IMR-90 (cell line): ENCODE measurements around the gene TMEM139.

Experiments used
- CEBPB ChIP-seq: IDR thresholded peaks from 2 replicates; pipeline ENCODE4 v1.6.1; 2012; ENCODE audit warnings: low read depth, low read length, improper control_type of control experiment
- FOS ChIP-seq: fragments of 150-350 bp; IDR thresholded peaks from 2 replicates; pipeline ENCODE4 v1.6.1; 2016; ENCODE audit warnings: low read depth, low read length
- MAFK ChIP-seq: IDR thresholded peaks from 2 replicates; pipeline ENCODE4 v1.6.1; 2012; ENCODE audit warnings: low read depth, low read length, improper control_type of control experiment
- POLR2A ChIP-seq: IDR thresholded peaks from 2 replicates; pipeline ENCODE4 v1.6.1; 2012; ENCODE audit warnings: mild to moderate bottlenecking, low read depth, low read length
- RAD21 ChIP-seq: IDR thresholded peaks from 2 replicates; pipeline ENCODE4 v1.6.1; 2012; ENCODE audit warnings: low read length, improper control_type of control experiment
- RFX5 ChIP-seq: IDR thresholded peaks from 2 replicates; pipeline ENCODE4 v1.8.0; 2012; ENCODE audit warnings: low read depth, mild to moderate bottlenecking, low read length, moderate library complexity
- SMC3 ChIP-seq: fragments of 150-350 bp; IDR thresholded peaks from 2 replicates; pipeline ENCODE4 v1.6.1; 2016; ENCODE audit warnings: low read depth, mild to moderate bottlenecking, antibody characterized with exemption, low read length, moderate library complexity
- TF ChIP-seq, protein P1 (sequence below): conservative IDR thresholded peaks from 2 replicates; pipeline ENCODE4 v1.5.1; 2012; ENCODE audit warnings: mild to moderate bottlenecking, low read depth, low read length, improper control_type of control experiment

DNA sequence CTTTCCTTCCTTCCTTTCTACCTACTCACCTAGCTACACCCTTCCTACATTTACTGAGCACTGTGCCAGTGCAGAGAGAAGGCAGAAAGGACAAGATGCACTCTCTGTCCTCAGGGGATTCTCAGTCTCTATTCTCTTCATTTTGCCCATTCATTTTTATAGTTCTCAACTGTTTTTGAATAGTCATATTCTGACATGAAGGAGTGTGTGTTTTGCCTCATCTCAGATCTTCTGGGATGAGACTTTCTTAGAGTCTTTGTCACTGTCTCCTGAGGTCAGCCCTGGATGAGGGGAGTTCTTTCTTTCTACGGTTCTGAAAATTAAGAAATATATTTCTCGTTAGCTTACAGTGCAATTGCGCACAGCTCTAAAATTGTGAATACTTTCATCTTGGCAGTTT is 52.5 kb downstream of the TMEM139 start:
- TF ChIP-seq, protein P1, sequence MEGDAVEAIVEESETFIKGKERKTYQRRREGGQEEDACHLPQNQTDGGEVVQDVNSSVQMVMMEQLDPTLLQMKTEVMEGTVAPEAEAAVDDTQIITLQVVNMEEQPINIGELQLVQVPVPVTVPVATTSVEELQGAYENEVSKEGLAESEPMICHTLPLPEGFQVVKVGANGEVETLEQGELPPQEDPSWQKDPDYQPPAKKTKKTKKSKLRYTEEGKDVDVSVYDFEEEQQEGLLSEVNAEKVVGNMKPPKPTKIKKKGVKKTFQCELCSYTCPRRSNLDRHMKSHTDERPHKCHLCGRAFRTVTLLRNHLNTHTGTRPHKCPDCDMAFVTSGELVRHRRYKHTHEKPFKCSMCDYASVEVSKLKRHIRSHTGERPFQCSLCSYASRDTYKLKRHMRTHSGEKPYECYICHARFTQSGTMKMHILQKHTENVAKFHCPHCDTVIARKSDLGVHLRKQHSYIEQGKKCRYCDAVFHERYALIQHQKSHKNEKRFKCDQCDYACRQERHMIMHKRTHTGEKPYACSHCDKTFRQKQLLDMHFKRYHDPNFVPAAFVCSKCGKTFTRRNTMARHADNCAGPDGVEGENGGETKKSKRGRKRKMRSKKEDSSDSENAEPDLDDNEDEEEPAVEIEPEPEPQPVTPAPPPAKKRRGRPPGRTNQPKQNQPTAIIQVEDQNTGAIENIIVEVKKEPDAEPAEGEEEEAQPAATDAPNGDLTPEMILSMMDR = no peak
- TF ChIP-seq POLR2A (no peak), RFX5 (no peak), RAD21 (no peak), FOS (no peak), MAFK (no peak), SMC3 (no peak), CEBPB (no peak)
